Activated CD4-positive, alpha-beta T cell treated with anti-CD3 and anti-CD28 coated beads for 4 hours (primary cell): ENCODE measurements around the gene ZNF146.
"Not testable (repeated sequence)": the region's sequence is repeated elsewhere in the genome, so short reads cannot be mapped to it uniquely, and the experiment has no call there.

Experiments used
- DNase-seq, 2 donors: peaks; one replicate each; pipeline ENCODE4 v3.0.0-alpha.2; 2020

ZNF146 gene

GRCh38 chr19:36214386-36215275 lies at the start of gene ZNF146, which contains the start of gene ZNF565:
TSS of gene ZNF146 (plus strand) at chr19:36215106. CDS start at chr19:36236441, 21,335 bp downstream.
TSS of gene ZNF565 (minus strand) at chr19:36214665. CDS start at chr19:36201985, 12,680 bp downstream.
- peak; percentile 92 to 95 for DNase-seq

- DNase-seq = no peak
These were observed 45.7 kb upstream of the ZNF146 start for GRCh38 chr19:36169084-36169760.

GRCh38 chr19:36172852-36173251 lies 42.1 kb upstream of the ZNF146 start:
- no peak for DNase-seq

- not testable (repeated sequence) for DNase-seq
These were observed 41.1 kb upstream of the ZNF146 start for GRCh38 chr19:36173846-36174245.

- not testable (repeated sequence) for DNase-seq
These were observed 35.8 kb upstream of the ZNF146 start for GRCh38 chr19:36179077-36179476.

GRCh38 chr19:36182612-36183244 lies 32.2 kb upstream of the ZNF146 start:
- no peak for DNase-seq

GRCh38 chr19:36183245-36183628 lies 31.7 kb upstream of the ZNF146 start:
- no peak for DNase-seq

GRCh38 chr19:36186722-36187121 lies 28.2 kb upstream of the ZNF146 start:
- not testable (repeated sequence) for DNase-seq

- no peak for DNase-seq
These were observed 18.7 kb upstream of the ZNF146 start for GRCh38 chr19:36196249-36196648.

GRCh38 chr19:36198119-36198518 lies 16.8 kb upstream of the ZNF146 start:
- DNase-seq = no peak

GRCh38 chr19:36201684-36202083 lies 13.2 kb upstream of the ZNF146 start:
- no peak for DNase-seq

- DNase-seq = no peak
These were observed 11.6 kb upstream of the ZNF146 start for GRCh38 chr19:36203293-36203692.

GRCh38 chr19:36207605-36208252 lies 7.2 kb upstream of the ZNF146 start:
- DNase-seq = no peak

- no peak for DNase-seq
These were observed 5.5 kb upstream of the ZNF146 start for GRCh38 chr19:36209372-36209771.

- DNase-seq = no peak
These were observed 4.4 kb upstream of the ZNF146 start for GRCh38 chr19:36210497-36210896.

- DNase-seq = no peak
These were observed 2.0 kb upstream of the ZNF146 start for GRCh38 chr19:36212895-36213294.

GRCh38 chr19:36215276-36216123 lies 594 bp downstream of the ZNF146 start:
- peak; percentile 8 to 20 for DNase-seq

GRCh38 chr19:36221474-36221873 lies 6.6 kb downstream of the ZNF146 start:
- DNase-seq = no peak

- DNase-seq = no peak
These were observed 7.6 kb downstream of the ZNF146 start for GRCh38 chr19:36222503-36222902.

GRCh38 chr19:36225219-36225892 lies 10.4 kb downstream of the ZNF146 start:
- no peak for DNase-seq

GRCh38 chr19:36233626-36234025 lies 18.7 kb downstream of the ZNF146 start:
- not testable (repeated sequence) for DNase-seq
